Measurements from ENCODE around the gene THSD1.

GRCh38 chr13:52414963-52415362, 9.0 kb upstream of the THSD1 start:
- no peak for TF ChIP-seq CBFA2T3 (IDR thresholded peaks at IDR 0.05)
- TF ChIP-seq CAMTA2 (CRISPR knock-in tag; conservative IDR thresholded peaks at IDR 0.05) = no peak
- TF ChIP-seq CTCF (IDR thresholded peaks at IDR 0.05 in 2 of 3, conservative IDR thresholded peaks at IDR 0.05 in 1 of 3; ENCODE audit: insufficient read depth in 2 of 3, low read depth in 1 of 3, low read length in 3 of 3) = no peak
- TF ChIP-seq E2F8 (IDR thresholded peaks at IDR 0.05; ENCODE audit: low read depth, partially characterized antibody) = no peak
- TF ChIP-seq YY1 (IDR thresholded peaks at IDR 0.05; ENCODE audit: borderline replicate concordance in 1 of 3, control insufficient read depth in 1 of 3, extremely low read depth in 1 of 3, insufficient read depth in 3 of 3, insufficient read length in 1 of 3, insufficient replicate concordance in 2 of 3, low read depth in 1 of 3, low read length in 2 of 3) = no peak
- TF ChIP-seq FOXA3 (CRISPR knock-in tag; conservative IDR thresholded peaks at IDR 0.05 in 1 of 2, IDR thresholded peaks at IDR 0.05 in 1 of 2) = no peak
- no peak for TF ChIP-seq SNRNP70 (optimal IDR thresholded peaks at IDR 0.05; ENCODE audit: low read depth, low read length)
- TF ChIP-seq ADNP (tag; IDR thresholded peaks at IDR 0.05) = no peak
- no peak for TF ChIP-seq HDAC2 (IDR thresholded peaks at IDR 0.05)
- TF ChIP-seq EZH2 (IDR thresholded peaks at IDR 0.05; ENCODE audit: borderline replicate concordance, low read depth, low read length) = no peak
- no peak for TF ChIP-seq CBX8 (IDR thresholded peaks at IDR 0.05; ENCODE audit: borderline replicate concordance, extremely low read depth, low read depth, low read length, poor library complexity, severe bottlenecking)
- no peak for TF ChIP-seq CHD2 (IDR thresholded peaks at IDR 0.05; ENCODE audit: low read depth, low read length)
- TF ChIP-seq NFE2L1 (tag; IDR thresholded peaks at IDR 0.05; ENCODE audit: borderline replicate concordance, low read depth) = no peak

All from K562 (cell line).